GM19455 (cell line): ENCODE data around the gene ATP13A2.
"Not testable (repeated sequence)": the region's sequence is repeated elsewhere in the genome, so short reads cannot be mapped to it uniquely, and the experiment has no call there.

ENCODE experiments used
- ATAC-seq: cut with Tn5 transposase; IDR thresholded peaks from one replicate; pipeline ENCODE4 v1.9.1; 2021; ENCODE audit not compliant: unreplicated experiment

ATP13A2 gene

GRCh38 chr1:16965486-16966067 lies 46.2 kb downstream of the ATP13A2 start:
- no peak for ATAC-seq

- not testable (repeated sequence) for ATAC-seq
Measured at GRCh38 chr1:16964169-16964568, 47.6 kb downstream of the ATP13A2 start.

- ATAC-seq: no peak
Measured at GRCh38 chr1:16961297-16962133, 50.2 kb downstream of the ATP13A2 start.

GRCh38 chr1:16960560-16961296 lies 51.0 kb downstream of the ATP13A2 start:
- ATAC-seq: peak; percentile 72

- ATAC-seq: no peak
Measured at GRCh38 chr1:16958475-16958874, 53.3 kb downstream of the ATP13A2 start.

- no peak for ATAC-seq
Measured at GRCh38 chr1:16957731-16958130, 54.0 kb downstream of the ATP13A2 start.

GRCh38 chr1:16956775-16957174 lies 55.0 kb downstream of the ATP13A2 start:
- ATAC-seq: no peak

GRCh38 chr1:16955186-16955585 lies 56.5 kb downstream of the ATP13A2 start:
- ATAC-seq: no peak

- ATAC-seq: no peak
Measured at GRCh38 chr1:16954579-16954978, 57.1 kb downstream of the ATP13A2 start.

- ATAC-seq: not testable (repeated sequence)
Measured at GRCh38 chr1:16952376-16952775, 59.4 kb downstream of the ATP13A2 start.

- ATAC-seq: not testable (repeated sequence)
Measured at GRCh38 chr1:16949026-16949425, 62.7 kb downstream of the ATP13A2 start.

GRCh38 chr1:16948282-16948891 lies 63.3 kb downstream of the ATP13A2 start:
- not testable (repeated sequence) for ATAC-seq

- ATAC-seq: no peak
Measured at GRCh38 chr1:16946646-16947045, 65.1 kb downstream of the ATP13A2 start.

- not testable (repeated sequence) for ATAC-seq
Measured at GRCh38 chr1:16946185-16946584, 65.5 kb downstream of the ATP13A2 start.

GRCh38 chr1:16945512-16945911 lies 66.2 kb downstream of the ATP13A2 start:
- not testable (repeated sequence) for ATAC-seq

GRCh38 chr1:16944038-16944437 lies 67.7 kb downstream of the ATP13A2 start:
- ATAC-seq: no peak

GRCh38 chr1:16939386-16940180 lies 72.1 kb downstream of the ATP13A2 start:
- ATAC-seq: not testable (repeated sequence)

- no peak for ATAC-seq
Measured at GRCh38 chr1:16938351-16939321, 73.1 kb downstream of the ATP13A2 start.

- not testable (repeated sequence) for ATAC-seq
Measured at GRCh38 chr1:16936580-16936979, 75.1 kb downstream of the ATP13A2 start.
